A172 (cell line): ENCODE data around the gene SYMPK. TPM values are rescaled to one million over a fixed set of nuclear protein-coding genes. Genes with fewer than 3 reads are reported as not detected.
"Not testable (repeated sequence)": the region's sequence is repeated elsewhere in the genome, so short reads cannot be mapped to it uniquely, and the experiment has no call there.

ENCODE experiments used
- DNase-seq: peaks from one replicate; pipeline ENCODE4 v3.0.0-alpha.2; 2015; ENCODE audit warnings: low spot score
- total RNA-seq: library from RNA; depleted of rRNA; stranded (reverse); fragments of >200 nt; shearing (Covaris generic); gene quantifications from 2 replicates; pipeline ENCODE4 v1.2.3, GENCODE V29; 2014; rRNA removed

Gene SYMPK
- 18.6 and 25.5 TPM in 2 replicates for total RNA-seq

DNA sequence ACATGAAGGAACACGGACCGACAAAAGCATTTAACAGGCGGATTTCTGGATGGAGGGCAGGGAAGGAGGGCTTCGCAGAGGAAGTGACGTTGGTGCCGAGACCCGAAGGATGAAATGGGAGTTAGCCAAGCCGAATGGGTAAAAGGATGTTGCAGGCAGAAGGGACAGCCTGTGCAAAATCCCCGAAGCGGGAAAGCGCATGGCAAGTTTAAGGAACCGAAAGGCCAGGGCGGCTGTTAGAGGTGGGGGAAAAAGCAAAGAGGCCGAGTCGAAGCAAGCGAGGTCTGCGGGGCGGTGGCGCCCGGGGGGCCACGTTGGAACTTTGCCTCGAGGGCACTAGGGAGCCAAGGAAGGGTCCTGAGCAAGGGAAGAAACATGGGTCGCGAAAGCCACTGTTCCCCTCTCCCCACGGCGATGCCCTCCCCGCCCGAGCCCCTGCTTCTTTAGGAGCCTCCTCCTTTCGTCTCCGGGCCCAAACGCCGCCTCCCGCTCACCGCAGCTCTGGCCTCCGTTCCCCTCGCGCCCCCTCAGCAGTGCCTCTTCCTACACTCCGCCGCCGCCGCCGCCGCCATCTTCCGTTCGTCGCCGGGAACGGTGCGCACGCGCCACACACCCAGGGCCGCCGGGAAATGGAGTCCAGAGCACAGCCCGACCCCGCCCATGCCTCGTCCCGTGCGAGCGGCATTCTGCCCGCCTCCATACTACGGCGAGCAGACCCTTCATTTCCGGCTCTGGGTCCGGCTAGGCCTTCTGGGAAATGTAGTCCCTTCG, at the start of gene SYMPK:
Gene SYMPK, minus strand, starts transcription at position 584 of the 771 bp plus-strand sequence. CDS start 8,652 bp downstream, outside the sequence.
- DNase-seq: peak; percentile 91

- no peak for DNase-seq
These were observed 48.3 kb upstream of the SYMPK start for GRCh38 chr19:45911291-45911690.

GRCh38 chr19:45908956-45909355, 46.0 kb upstream of the SYMPK start:
- no peak for DNase-seq

GRCh38 chr19:45906221-45906620, 43.3 kb upstream of the SYMPK start:
- DNase-seq: no peak

- no peak for DNase-seq
These were observed 42.1 kb upstream of the SYMPK start for GRCh38 chr19:45905011-45905410.

DNA sequence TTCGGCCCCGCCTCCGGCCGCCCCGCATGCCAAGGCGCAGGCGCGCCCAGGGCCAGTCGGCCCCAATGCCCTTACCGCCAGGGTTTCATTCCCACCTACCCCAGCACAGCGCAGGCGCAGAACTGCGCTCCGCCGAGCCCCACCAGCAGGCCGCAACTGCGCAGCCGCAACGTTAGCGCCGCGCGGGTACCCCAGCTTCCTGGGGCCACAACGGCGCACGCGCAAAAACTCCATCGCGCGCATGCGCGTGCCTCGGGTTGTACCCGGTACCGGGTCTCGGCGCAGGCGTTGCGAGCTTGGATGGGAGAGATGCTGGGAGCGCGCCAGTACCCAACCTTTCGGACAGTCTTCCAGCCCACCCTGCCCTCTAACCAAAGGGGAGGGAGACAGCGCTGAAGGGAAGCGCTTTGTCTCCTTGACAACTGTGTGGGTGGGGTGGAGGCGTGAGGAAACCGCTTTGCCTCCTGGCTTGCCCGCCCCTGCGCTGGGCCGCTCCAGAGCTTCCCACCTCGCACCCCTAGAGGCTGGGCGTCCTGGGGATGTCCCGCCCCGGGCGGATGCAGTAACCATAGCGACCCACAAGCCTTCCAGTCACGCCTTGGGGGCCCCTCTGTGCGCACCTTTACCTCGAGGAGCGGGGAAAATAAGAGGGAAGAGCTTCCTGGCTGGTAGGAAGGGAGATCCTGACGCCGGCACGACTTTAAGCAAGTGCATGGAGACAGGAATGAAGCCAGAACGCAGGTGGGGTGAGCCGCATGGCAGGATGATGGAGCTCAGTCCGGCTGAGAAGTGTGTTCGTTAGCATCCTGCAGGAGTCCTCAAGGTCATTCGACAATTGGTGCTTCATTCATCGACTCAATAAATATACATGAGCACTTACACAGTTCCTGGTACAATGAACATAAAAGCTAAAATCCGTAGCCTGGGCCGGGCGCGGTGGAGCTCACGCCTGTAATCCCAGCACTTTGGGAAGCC, 40.0 kb upstream of the SYMPK start:
- DNase-seq: peak; percentile 86

GRCh38 chr19:45901912-45902650, 39.1 kb upstream of the SYMPK start, which contains the start of gene MYPOP:
Gene MYPOP (minus strand): TSS chr19:45902613. CDS start chr19:45901773, 840 bp downstream.
- DNase-seq: no peak

DNA sequence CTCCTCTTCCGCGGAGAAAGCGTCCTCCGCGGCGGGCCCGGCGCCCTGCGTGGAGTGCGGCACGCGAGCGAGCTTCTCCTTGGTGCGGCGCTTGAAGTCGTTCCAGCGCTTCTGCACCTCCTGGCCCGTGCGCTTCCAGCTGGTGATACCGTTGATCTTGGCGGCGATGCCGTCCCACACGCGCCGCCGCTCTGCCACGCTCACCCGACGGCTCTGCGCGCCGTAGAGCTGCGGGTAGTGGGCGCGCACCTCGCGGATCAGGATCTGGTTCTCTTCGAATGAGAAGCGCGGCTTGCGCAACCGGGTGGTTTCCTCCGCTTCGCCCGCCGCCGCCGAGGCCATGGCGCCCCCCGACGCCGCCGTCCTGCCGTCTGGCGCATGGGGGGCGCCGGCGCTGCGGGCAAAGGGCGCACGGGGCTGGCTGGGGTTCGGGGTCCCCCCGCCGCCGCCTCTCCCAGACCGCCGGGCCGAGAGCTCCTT, 38.5 kb upstream of the SYMPK start:
- no peak for DNase-seq

DNA sequence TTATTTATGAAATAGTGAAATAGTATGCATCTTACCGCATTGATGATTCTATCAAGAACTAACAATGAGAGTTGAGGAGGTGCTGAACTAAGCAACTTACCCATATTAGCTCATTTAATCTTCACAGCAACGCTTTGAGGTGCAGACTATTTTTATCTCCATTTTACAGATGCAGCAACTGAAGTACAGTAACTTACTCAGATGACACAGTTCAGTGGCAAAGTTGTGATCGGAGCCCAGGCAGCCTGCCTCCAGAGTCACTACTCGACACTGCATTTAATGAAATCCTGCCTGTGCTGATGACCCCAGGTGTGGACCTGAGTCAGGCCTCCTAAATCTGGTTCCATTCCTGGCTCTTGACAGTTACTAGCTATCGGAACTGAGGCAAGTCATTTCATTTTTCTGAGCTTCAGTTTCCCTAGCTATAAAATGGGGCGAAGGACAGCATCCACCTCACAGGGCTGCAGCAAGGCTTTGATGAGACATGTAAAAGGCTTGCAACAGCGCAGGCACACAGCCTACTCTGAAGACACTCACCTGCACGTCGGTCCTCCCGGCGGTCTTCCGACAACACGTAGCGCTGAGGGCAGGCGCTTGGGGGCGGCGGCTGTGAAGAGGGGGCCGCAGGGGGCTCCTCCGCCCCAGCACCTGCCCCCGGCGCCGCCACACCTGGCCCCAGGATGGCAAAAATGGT, 37.9 kb upstream of the SYMPK start:
- DNase-seq: no peak

GRCh38 chr19:45899919-45900589, 37.1 kb upstream of the SYMPK start:
- DNase-seq: no peak

DNA sequence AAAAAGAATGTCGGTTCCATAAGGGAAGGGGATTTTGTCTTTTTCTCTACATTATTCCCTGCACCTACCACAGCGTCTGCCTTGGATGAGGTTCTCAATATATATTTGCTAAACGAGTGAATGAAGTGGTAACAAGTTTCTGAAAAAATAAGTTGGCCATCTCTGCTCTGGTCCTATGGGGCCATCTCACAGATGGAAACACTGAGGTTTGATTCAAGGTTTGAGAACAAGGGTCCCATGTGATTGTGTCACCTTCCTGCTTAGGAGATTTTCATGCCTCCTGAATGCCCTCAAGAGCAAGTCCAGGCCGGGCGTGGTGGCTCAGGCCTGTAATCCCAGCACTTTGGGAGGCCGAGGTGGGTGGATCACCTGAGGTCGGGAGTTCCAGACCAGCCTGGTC, 36.3 kb upstream of the SYMPK start:
- no peak for DNase-seq

DNA sequence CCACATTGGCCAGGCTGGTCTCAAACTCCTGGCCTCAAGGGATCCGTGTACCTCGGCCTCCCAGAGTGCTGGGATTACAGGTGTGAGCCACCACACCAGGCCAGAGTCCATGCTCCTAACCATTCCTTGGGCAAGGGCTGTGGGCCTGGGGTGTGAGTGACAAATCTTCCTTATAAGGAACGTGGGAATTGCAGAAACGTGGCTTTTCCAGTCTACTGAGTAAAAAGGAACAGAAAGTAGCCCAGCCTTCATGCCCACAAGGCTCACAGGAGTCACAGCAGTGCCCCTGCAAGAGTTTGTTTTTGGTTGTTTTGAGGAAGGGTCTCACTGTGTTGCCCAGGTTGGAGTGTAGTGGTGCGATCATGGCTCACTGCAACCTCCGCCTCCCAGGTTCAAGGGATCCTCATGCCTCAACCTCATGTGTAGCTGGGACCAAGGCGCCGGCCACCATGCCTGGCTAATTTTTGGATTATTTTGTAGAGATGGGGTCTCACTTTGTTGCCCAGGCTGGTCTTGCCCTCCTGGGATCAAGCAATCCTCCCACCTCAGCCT, 34.4 kb upstream of the SYMPK start:
- DNase-seq: no peak

- not testable (repeated sequence) for DNase-seq
These were observed 33.1 kb upstream of the SYMPK start for GRCh38 chr19:45895983-45896599.

- DNase-seq: no peak
These were observed 32.6 kb upstream of the SYMPK start for GRCh38 chr19:45895519-45895972.

GRCh38 chr19:45890877-45891276, 27.9 kb upstream of the SYMPK start:
- DNase-seq: no peak

GRCh38 chr19:45889210-45889885, 26.4 kb upstream of the SYMPK start:
- no peak for DNase-seq

GRCh38 chr19:45887200-45887710, 24.3 kb upstream of the SYMPK start:
- no peak for DNase-seq

DNA sequence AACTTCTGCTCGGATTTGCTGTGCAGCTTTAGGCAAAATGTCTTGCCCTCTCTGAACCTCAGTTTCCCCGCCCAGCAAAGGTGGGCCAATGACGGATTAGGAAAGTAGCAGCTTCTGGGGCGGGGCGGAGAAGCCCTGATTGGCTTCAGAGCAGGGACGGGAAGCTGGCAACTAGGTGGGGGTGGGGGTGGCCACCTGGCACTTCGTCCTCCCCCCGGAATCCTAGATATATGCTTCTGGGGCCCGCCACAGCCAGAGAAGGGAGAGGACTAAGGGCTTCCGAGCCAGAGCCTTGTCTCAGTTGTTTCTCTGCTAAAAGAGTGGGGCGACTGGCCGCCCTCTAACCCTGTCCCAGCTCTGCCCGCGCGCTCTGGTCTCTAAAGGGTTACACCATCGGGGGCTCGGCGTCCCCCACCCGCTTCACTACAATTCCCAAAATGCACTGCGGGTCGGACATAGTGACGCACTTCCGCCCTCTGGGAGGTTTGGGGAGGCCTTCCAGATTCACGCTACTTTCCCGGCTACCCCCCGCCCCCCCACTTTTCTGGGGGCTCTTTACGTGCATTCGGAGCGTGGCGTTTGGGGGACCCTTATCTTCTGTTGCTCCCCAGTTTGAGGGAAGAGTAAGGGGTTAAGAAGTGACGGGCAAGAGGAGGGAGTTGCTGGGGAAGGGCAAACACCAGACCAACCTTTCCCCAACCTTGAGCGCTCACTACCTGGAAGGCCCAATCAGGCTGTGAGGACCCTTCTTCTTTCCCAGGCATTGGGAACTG, 23.7 kb upstream of the SYMPK start:
- DNase-seq: peak; percentile 77
